Stimulated activated CD8-positive, alpha-beta memory T cell treated with anti-CD3 and anti-CD28 coated beads, Interleukin-7, amount 100 ng/mL, for 1 hour (primary cell): ENCODE measurements around the gene AMMECR1.

Experiments
- DNase-seq, 2 donors: peaks; one replicate each; pipeline ENCODE4 v3.0.0-alpha.2; 2020; ENCODE audit warnings: low read depth in 2 of 2

AMMECR1 gene

DNA sequence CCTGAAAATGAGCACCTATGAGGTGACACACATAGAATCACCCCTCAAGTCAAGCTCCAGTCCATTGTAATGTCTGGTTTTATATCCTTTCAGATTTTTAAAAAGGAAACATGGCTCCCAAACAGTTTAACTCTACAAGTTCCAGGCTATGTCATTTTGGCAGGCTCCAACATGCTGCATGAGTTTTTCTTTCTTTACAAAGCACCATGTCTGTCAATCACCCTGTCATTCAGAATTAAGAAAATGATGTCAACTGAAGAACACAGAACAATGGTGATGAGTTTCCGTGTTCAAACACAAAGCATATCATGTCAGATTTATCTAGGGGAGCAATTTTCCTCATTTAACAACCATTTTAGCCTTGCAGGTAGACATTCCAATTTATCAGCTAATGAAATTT lies 106.5 kb downstream of the AMMECR1 start:
- no peak for DNase-seq

- no peak for DNase-seq
Measured at GRCh38 chrX:110210417-110211139, 107.3 kb downstream of the AMMECR1 start.

DNA sequence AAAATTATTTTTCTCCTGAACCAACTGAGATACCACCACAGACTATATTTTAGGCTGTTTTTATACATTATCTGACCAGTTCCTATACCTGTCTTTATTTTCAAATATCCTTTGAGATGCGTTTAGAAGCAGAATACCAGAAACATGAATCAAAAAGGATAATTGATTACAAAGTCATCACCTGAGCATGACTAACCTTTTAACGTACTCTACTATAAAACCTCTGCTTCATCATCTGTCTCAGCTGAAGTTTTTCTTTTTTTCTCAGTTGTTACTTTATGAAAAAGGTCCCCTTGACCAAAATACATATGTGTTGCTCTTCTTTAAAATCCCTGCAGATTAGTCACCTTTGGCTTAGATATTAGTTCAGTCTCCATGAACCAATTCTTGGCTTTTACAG lies 109.8 kb downstream of the AMMECR1 start:
- no peak for DNase-seq

DNA sequence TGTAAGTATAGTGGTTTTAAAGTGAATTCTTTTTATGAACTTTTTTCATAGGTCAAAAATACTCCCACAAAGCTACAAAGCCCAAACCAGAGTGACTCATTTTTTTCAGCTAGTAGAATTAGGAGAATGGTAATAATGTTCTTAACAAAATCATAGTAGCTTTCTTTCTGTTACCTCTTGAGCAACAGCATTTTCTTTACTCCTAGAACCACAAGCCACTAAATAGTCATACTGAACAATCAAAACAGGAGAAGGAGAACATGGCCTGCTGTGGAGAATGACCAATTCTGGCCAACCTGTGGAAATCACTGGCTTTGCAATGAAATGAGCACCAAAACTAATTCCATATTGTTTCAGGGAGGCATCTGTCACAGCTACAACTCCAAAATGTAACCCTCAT lies 112.9 kb downstream of the AMMECR1 start:
- no peak for DNase-seq

DNA sequence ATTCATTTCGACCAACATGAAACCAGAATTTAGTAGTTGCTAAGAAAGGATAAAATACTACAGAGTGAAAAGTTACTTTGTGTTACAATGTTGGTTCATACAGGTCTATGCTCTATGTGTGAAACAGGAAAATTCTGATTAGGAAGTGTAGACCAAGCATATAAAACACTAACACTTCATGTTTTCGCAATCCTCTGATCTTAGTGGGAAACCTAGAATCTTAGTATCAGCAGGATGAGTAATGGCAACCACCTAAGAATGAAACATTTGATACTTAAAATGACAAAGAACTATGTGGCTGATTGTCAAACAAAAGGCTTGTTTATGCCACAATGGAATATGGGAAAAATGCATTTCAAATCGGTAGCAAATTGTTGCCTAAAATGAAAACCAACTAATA lies 116.1 kb downstream of the AMMECR1 start:
- DNase-seq: no peak

- DNase-seq: no peak
Measured at GRCh38 chrX:110194977-110195376, 122.9 kb downstream of the AMMECR1 start.

DNA sequence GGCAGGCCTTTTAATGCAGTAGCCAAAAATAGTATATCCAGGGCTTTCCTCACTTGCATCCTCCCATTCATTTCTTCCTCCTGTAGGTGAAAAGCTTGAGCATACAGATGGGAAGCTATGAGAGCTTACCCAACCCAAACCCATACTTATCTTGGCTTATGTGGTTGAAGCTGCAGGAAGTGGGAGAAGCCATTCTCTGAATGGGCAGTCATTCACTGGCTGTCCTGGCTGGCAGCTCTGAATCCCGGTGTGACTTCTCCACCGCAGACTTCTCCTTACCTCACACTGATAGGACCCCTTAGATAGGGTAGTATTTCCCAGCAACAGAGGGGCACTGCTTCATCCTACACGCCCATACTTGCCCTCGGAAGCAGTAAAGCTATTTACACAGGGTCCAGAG lies 125.4 kb downstream of the AMMECR1 start:
- no peak for DNase-seq

GRCh38 chrX:110188701-110189558 lies 129.0 kb downstream of the AMMECR1 start:
- no peak for DNase-seq

GRCh38 chrX:110183314-110183713 lies 134.6 kb downstream of the AMMECR1 start:
- no peak for DNase-seq

DNA sequence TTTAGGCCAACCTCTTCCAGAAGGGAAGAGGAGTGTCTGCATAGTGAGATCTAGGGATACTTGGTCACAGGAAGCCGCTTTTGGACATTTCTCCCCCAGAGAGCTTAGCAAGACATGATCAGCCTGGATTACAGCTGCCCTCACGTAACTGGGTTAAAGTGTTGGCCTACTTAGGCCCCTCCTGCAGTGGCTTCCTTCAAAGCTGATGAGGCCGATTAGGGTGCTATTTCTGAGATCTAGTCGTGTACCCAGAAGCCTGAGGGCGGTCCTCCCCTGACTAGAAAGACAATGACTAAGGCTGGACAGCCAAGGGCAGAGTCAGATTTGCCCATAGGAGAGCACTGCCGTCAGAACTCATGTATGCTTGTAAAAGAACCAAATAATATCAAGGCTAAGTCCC lies 135.0 kb downstream of the AMMECR1 start:
- DNase-seq: no peak

- DNase-seq: no peak
Measured at GRCh38 chrX:110182362-110182761, 135.5 kb downstream of the AMMECR1 start.

DNA sequence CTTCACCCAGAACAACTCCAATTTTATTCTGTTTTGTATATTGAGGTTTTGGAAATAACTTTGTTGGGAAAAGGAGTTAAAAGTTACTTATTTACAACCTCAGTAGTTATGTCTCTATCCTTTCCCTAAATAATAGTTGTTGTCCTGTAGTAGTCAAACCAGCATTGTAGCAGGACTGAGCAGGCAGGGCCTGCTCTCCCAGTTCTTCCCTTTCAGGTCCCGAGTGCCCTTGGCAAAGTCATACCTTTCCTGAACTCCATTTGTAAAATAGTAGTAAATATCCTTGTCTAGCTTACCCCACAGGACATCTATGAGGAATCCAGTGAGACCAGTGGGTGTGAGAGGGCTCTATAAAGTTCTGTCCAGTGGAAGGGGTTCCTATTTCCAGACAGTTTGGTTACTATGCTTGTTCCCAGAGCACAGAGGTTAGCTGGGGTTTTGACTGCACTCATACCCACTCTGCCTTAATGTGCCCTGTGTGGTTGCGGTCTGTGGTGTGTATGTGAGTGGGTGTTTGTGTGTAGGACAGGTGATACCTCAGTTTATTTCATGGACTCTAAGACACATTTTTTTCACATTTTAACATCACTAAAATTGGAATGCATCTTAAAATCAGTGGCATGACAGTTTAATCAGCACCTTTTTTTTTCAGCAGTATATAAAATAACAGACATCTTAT lies 136.3 kb downstream of the AMMECR1 start:
- no peak for DNase-seq

- no peak for DNase-seq
Measured at GRCh38 chrX:110180928-110181310, 137.0 kb downstream of the AMMECR1 start.

GRCh38 chrX:110180176-110180927 lies 137.5 kb downstream of the AMMECR1 start:
- no peak for DNase-seq

- DNase-seq: no peak
Measured at GRCh38 chrX:110178179-110178865, 139.6 kb downstream of the AMMECR1 start.

- no peak for DNase-seq
Measured at GRCh38 chrX:110175696-110176095, 142.2 kb downstream of the AMMECR1 start.

DNA sequence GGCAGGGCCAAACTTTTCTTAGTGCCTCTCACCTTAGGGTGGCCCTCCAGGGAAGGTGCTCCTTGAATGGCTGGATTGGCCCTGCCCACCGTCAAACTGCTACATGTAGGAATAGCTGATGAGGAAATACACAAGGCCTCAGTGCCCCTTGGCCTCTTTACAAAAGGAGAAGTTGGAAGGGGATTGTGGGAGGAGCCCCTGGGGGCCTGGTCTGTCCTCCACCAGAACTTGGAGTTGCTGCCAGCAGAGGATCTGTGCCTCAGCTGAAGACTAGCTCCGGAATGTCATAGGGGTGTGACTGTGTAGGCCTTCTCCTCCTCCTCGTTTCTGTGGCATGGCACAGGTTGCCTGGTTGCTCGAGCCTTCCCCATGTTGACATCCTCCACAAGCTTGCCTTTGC lies 142.7 kb downstream of the AMMECR1 start:
- DNase-seq: no peak

DNA sequence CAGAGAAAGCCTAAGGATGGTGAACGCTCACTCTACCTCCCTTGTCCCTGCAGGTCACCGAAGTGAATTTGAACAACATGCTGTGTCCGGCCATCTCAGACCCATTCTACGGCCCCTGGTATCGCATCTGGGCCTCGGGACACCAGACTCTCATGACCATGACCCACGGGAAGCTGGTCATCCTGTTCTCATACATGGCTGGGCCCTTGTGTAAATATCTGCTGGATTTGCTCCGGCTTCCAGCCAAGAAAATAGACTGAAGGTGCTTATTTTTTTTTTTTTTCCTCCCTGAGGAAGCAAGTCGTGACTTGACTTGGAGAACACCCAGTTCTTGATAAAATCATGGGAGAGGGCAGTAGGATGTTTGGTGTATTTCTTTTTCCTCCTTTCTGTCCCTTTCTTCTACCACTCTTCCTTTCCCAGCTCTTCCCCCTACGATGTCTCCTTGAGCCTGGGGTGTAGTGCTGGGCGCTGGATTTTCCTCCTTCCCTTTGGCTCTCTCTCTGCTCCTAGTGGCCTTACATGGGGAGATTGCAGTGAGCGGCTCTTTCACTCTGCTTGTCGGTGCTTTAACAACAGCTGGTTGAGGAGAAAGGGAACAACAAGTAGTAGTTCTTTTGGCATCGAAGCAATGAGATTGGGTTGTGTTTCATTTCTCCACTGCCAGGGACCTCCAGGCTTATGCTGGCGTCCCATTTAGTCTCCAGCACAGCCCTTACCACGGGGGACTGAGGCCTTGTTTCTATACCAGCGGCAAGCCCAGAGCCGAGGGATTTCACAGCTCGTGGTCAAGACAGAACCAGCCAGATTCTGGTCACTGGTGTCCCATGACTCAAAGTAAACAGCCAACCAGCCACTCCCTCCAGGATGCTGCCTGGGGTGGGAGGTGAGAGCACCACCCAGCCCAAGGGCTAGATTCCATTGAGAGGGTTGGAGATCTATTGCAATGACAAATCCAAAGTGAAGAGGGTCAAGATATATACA lies 144.4 kb downstream of the AMMECR1 start:
- no peak for DNase-seq

- DNase-seq: no peak
Measured at GRCh38 chrX:110172215-110172614, 145.7 kb downstream of the AMMECR1 start.

- DNase-seq: no peak
Measured at GRCh38 chrX:110171442-110171841, 146.4 kb downstream of the AMMECR1 start.
